HG02884 (cell line): ENCODE data around the gene MTCL3.
"Not testable (repeated sequence)": the region's sequence is repeated elsewhere in the genome, so short reads cannot be mapped to it uniquely, and the experiment has no call there.

Source experiments
- ATAC-seq: cut with Tn5 transposase; IDR thresholded peaks from one replicate; pipeline ENCODE4 v1.9.1; 2021; ENCODE audit warnings: mild to moderate bottlenecking, moderate library complexity; ENCODE audit not compliant: unreplicated experiment

Gene MTCL3

GRCh38 chr6:127436578-127437110 is 82.5 kb downstream of the MTCL3 start:
- ATAC-seq, result no peak

- ATAC-seq, result no peak
Observed at GRCh38 chr6:127435626-127436220, 83.4 kb downstream of the MTCL3 start.

- no peak for ATAC-seq
Observed at GRCh38 chr6:127434651-127435050, 84.5 kb downstream of the MTCL3 start.

GRCh38 chr6:127428562-127428961 is 90.6 kb downstream of the MTCL3 start:
- ATAC-seq, result not testable (repeated sequence)

- no peak for ATAC-seq
Observed at GRCh38 chr6:127423921-127424320, 95.2 kb downstream of the MTCL3 start.
